Testis (tissue), 2 donors: ENCODE measurements around the gene SHB.

Experiments used
- POLR2A ChIP-seq: fragments of 450-650 bp; IDR thresholded peaks from one replicate; pipeline ENCODE4 v1.6.1; 2017; ENCODE audit warnings: antibody characterized with exemption, mild to moderate bottlenecking, moderate library complexity
- TF ChIP-seq, protein P1 (sequence below), 3 experiments: fragments of 450-650 bp in 2 of 3; fragments of 200-600 bp in 1 of 3; sonication (generic) in 1 of 3; IDR thresholded peaks; one replicate each; pipeline ENCODE4 v1.5.1; 2016 to 2019; ENCODE audit warnings: antibody characterized with exemption in 3 of 3, mild to moderate bottlenecking in 2 of 3, moderate library complexity in 1 of 3

DNA sequence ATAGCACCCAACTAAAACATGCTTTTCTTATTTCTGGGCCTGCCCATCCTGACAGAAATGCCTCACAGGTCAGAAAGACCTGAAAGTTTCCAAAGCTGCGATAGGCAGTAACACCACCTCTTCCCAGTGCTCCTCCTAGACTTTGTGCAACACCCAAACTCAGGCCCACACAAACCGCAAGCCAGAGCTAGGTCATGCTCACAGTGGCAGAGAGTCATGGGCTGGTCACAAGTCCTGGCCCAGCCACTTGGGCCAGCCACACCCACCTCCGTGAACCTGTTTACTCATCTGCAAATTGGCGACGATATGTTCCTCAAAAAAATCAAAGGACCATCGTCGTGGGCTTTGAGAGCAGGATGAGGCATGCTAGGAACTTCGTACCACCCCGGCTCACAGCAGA lies 121.0 kb downstream of the SHB start:
- TF ChIP-seq, protein P1, sequence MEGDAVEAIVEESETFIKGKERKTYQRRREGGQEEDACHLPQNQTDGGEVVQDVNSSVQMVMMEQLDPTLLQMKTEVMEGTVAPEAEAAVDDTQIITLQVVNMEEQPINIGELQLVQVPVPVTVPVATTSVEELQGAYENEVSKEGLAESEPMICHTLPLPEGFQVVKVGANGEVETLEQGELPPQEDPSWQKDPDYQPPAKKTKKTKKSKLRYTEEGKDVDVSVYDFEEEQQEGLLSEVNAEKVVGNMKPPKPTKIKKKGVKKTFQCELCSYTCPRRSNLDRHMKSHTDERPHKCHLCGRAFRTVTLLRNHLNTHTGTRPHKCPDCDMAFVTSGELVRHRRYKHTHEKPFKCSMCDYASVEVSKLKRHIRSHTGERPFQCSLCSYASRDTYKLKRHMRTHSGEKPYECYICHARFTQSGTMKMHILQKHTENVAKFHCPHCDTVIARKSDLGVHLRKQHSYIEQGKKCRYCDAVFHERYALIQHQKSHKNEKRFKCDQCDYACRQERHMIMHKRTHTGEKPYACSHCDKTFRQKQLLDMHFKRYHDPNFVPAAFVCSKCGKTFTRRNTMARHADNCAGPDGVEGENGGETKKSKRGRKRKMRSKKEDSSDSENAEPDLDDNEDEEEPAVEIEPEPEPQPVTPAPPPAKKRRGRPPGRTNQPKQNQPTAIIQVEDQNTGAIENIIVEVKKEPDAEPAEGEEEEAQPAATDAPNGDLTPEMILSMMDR (IDR thresholded peaks at IDR 0.05), result no peak
- TF ChIP-seq POLR2A, result no peak
